Uterus (tissue), 4 donors: ENCODE measurements around the gene CBLC. TPM values are rescaled to one million over a fixed set of nuclear protein-coding genes. Genes with fewer than 3 reads are reported as not detected.

Source experiments
- DNase-seq, 2 donors: peaks; one replicate each; pipeline ENCODE4 v3.0.0-alpha.2; 2019 to 2020
- H3K27ac ChIP-seq, 2 donors: fragments of 200-600 bp; sonication (generic); 1 replicate in 1 of 2; 2 replicates in 1 of 2; pipeline ENCODE4 v1.5.1; 2016 to 2018
- H3K27me3 ChIP-seq, 2 donors: fragments of 200-600 bp; sonication (generic); one replicate each; pipeline ENCODE4 v1.5.1; 2018 to 2019; ENCODE audit warnings: control low read depth in 1 of 2
- H3K36me3 ChIP-seq, 2 donors: fragments of 200-600 bp; sonication (generic); one replicate each; pipeline ENCODE4 v1.5.1; 2019; ENCODE audit warnings: control low read depth in 1 of 2
- H3K4me1 ChIP-seq, 2 donors: fragments of 200-600 bp; sonication (generic); one replicate each; pipeline ENCODE4 v1.5.1; 2018 to 2019; ENCODE audit warnings: control low read depth in 1 of 2
- H3K4me3 ChIP-seq, 2 donors: fragments of 200-600 bp; sonication (generic); 1 replicate in 1 of 2; 2 replicates in 1 of 2; pipeline ENCODE4 v1.5.1; 2018 to 2019; ENCODE audit warnings: mild to moderate bottlenecking in 1 of 2
- H3K9me3 ChIP-seq, 2 donors: fragments of 200-600 bp; sonication (generic); one replicate each; pipeline ENCODE4 v1.5.1; 2019; ENCODE audit warnings: control low read depth in 1 of 2
- CTCF ChIP-seq, 4 experiments: fragments of 200-600 bp in 2 of 4; fragments of 450-650 bp in 2 of 4; sonication (generic) in 2 of 4; IDR thresholded peaks; one replicate each; pipeline ENCODE4 v1.5.1; 2016 to 2019; ENCODE audit warnings: antibody characterized with exemption in 4 of 4, mild to moderate bottlenecking in 2 of 4, moderate library complexity in 1 of 4
- POLR2A ChIP-seq, 2 donors: fragments of 450-650 bp; IDR thresholded peaks; one replicate each; pipeline ENCODE4 v1.6.1; 2016; ENCODE audit warnings: antibody characterized with exemption in 2 of 2, mild to moderate bottlenecking in 1 of 2, moderate library complexity in 1 of 2
- intact Hi-C: fragments of 100-400 bp; cut with DNase I; formaldehyde crosslinking; loops from one replicate; pipeline ENCODE4 v1.15.1; 2023; ENCODE audit warnings: low total_unique reads
- total RNA-seq, 4 donors: library from RNA; depleted of rRNA in 3 of 4; stranded (reverse); fragments of >200 nt in 3 of 4; gene quantifications; one replicate each; pipeline versions ENCODE4 v1.1.0 to v1.2.4, GENCODE V29; 2014 to 2023
- donor health status: DM: yes; HTN: yes; CAD: no.

The CBLC gene
- total RNA-seq, 4 donors from 2014 or later: 0.29 to 5.8 TPM; not detected in 2

DNA sequence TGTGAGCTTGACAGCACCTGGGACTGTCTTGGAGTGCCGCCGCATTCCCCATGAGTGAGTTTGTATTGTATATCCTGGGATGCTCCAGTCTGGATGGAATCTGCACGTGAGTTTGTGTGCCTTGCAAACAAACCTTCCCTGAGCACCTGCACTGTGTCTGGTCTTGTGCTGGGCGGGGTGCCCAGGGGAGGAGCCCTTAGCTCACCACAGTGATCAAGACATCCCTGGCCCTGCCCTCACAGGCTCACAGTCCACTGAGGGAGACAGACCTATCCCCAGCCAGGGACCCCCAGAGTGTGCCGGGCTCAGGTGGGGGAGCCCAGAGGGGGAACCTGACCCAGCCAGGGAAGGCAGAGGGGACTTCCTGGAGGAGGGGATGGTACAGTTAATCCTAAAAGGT, 29.5 kb downstream of the CBLC start:
- H3K4me3 ChIP-seq: no peak overlapping the region
- H3K36me3 ChIP-seq: no peaks in the 10 kb centered on the region
- TF ChIP-seq POLR2A (IDR thresholded peaks at IDR 0.05): no peak
- no peak for TF ChIP-seq CTCF (IDR thresholded peaks at IDR 0.05)
- no peaks in the 10 kb centered on the region for H3K9me3 ChIP-seq
- H3K4me1 ChIP-seq: peaks cover 0 to 22% of the 10 kb centered on the region in 2 donors
- H3K27ac ChIP-seq: peak overlapping the region in 1 of 2 donors; percentile 77
- DNase-seq: no peak
- intact Hi-C loops: no loop called here
- H3K27me3 ChIP-seq: no peaks in the 10 kb centered on the region

GRCh38 chr19:44807652-44808462, 30.2 kb downstream of the CBLC start:
- peak overlapping the region; percentile 53 to 64 for H3K4me3 ChIP-seq
- H3K4me1 ChIP-seq: peaks cover 0 to 22% of the 10 kb centered on the region in 2 donors
- intact Hi-C loops: no loop called here
- H3K27ac ChIP-seq: peak overlapping the region; percentile 77 to 87
- TF ChIP-seq CTCF (IDR thresholded peaks at IDR 0.05): peak; percentile 35 to 46 (median 40)
- no peak for TF ChIP-seq POLR2A (IDR thresholded peaks at IDR 0.05)
- H3K9me3 ChIP-seq: no peaks in the 10 kb centered on the region
- DNase-seq: peak in 1 of 2 donors; percentile 36
- H3K36me3 ChIP-seq: no peaks in the 10 kb centered on the region
- H3K27me3 ChIP-seq: no peaks in the 10 kb centered on the region

- Histone ChIP-seq H3K36me3 (no peaks in the 10 kb centered on the region), H3K4me1 (peaks cover 0 to 22% of the 10 kb centered on the region in 2 donors), H3K27me3 (no peaks in the 10 kb centered on the region), H3K9me3 (no peaks in the 10 kb centered on the region), H3K27ac (peak within 1 kb of the TSS; percentile 77 to 87), H3K4me3 (peak within 1 kb of the TSS; percentile 53 to 64)
- DNase-seq: peak; percentile 82 to 83
- TF ChIP-seq POLR2A (IDR thresholded peaks at IDR 0.05): peak; percentile 51 to 62
- no peak for TF ChIP-seq CTCF (IDR thresholded peaks at IDR 0.05)
- intact Hi-C loops: no loop called here
Observed at GRCh38 chr19:44808463-44809371, 31.0 kb downstream of the CBLC start, which contains the start of gene BCAM. Gene BCAM, plus strand, starts transcription at chr19:44809103. Its CDS starts 22 bp downstream, at chr19:44809125.

GRCh38 chr19:44809577-44810233, 32.0 kb downstream of the CBLC start:
- Histone ChIP-seq H3K4me1 (peaks cover 0 to 22% of the 10 kb centered on the region in 2 donors), H3K9me3 (no peaks in the 10 kb centered on the region), H3K27ac (peak overlapping the region; percentile 77 to 87), H3K27me3 (no peaks in the 10 kb centered on the region), H3K36me3 (no peaks in the 10 kb centered on the region), H3K4me3 (peak overlapping the region; percentile 53 to 64)
- peak in 1 of 2 donors; percentile 40 for DNase-seq
- intact Hi-C loops: no loop called here
- TF ChIP-seq CTCF (IDR thresholded peaks at IDR 0.05) (no peak), POLR2A (IDR thresholded peaks at IDR 0.05) (no peak)
